Ascending aorta (tissue), 2 donors: ENCODE results near the gene ERICH6B. TPM values are rescaled to one million over a fixed set of nuclear protein-coding genes. Genes with fewer than 3 reads are reported as not detected.

Experiments
- DNase-seq, 2 donors: peaks; one replicate each; pipeline ENCODE4 v3.0.0-alpha.2; 2019; ENCODE audit warnings: low spot score in 2 of 2
- H3K27ac ChIP-seq, 2 donors: fragments of 200-600 bp; sonication (generic); one replicate each; pipeline ENCODE4 v1.5.1; 2016 to 2017; ENCODE audit warnings: mild to moderate bottlenecking in 1 of 2
- H3K27me3 ChIP-seq: fragments of 200-600 bp; sonication (generic); one replicate; pipeline ENCODE4 v1.5.1; 2017
- H3K36me3 ChIP-seq, 2 donors: fragments of 200-600 bp; sonication (generic); one replicate each; pipeline ENCODE4 v1.5.1; 2016
- H3K4me1 ChIP-seq, 2 donors: fragments of 200-600 bp; sonication (generic); one replicate each; pipeline ENCODE4 v1.5.1; 2016 to 2017; ENCODE audit warnings: mild to moderate bottlenecking in 1 of 2
- H3K4me3 ChIP-seq, 2 donors: fragments of 200-600 bp; sonication (generic); one replicate each; pipeline ENCODE4 v1.5.1; 2016 to 2017; ENCODE audit warnings: mild to moderate bottlenecking in 1 of 2
- H3K9me3 ChIP-seq, 2 donors: fragments of 200-600 bp; sonication (generic); one replicate each; pipeline ENCODE4 v1.5.1; 2016
- intact Hi-C: fragments of 100-400 bp; cut with DNase I; formaldehyde crosslinking; loops from one replicate; pipeline ENCODE4 v1.15.1; 2023
- total RNA-seq: library from RNA; depleted of rRNA; stranded (reverse); fragments of >200 nt; gene quantifications from one replicate; pipeline ENCODE4 v1.1.0, GENCODE V29; 2016
- TF ChIP-seq, protein P1 (sequence below), 3 experiments: fragments of 200-600 bp in 2 of 3; fragments of 450-650 bp in 1 of 3; sonication (generic) in 2 of 3; IDR thresholded peaks; one replicate each; pipeline ENCODE4 v1.5.1; 2016 to 2019; ENCODE audit warnings: antibody characterized with exemption in 3 of 3, mild to moderate bottlenecking in 1 of 3, moderate library complexity in 1 of 3

The ERICH6B gene
- total RNA-seq, 1 donor from 2014 or later: not detected

DNA sequence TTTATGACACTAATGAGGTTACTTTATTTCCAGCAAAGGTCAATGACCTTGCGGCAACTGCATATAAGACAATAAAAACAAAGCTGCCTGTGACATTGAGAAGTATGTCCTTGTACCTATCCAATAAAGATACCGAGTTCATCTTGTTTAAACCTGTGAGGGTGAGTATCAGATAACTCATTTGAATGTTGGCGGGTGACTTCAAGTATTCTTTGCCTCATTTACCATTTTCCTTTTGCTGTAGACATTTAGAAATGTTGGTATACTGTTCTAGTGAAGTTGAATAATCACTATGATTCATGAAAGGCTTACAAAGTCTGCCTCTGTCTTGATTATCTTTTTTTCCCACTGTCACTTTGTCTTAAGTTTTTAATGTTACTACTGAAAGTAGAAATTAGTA, 85.8 kb downstream of the ERICH6B start:
- H3K4me3 ChIP-seq: no peak overlapping the region
- intact Hi-C loops: no loop called here
- H3K36me3 ChIP-seq: peaks cover 42 to 67% of the 10 kb centered on the region in 2 donors
- H3K27ac ChIP-seq: no peak overlapping the region
- TF ChIP-seq, protein P1, sequence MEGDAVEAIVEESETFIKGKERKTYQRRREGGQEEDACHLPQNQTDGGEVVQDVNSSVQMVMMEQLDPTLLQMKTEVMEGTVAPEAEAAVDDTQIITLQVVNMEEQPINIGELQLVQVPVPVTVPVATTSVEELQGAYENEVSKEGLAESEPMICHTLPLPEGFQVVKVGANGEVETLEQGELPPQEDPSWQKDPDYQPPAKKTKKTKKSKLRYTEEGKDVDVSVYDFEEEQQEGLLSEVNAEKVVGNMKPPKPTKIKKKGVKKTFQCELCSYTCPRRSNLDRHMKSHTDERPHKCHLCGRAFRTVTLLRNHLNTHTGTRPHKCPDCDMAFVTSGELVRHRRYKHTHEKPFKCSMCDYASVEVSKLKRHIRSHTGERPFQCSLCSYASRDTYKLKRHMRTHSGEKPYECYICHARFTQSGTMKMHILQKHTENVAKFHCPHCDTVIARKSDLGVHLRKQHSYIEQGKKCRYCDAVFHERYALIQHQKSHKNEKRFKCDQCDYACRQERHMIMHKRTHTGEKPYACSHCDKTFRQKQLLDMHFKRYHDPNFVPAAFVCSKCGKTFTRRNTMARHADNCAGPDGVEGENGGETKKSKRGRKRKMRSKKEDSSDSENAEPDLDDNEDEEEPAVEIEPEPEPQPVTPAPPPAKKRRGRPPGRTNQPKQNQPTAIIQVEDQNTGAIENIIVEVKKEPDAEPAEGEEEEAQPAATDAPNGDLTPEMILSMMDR (IDR thresholded peaks at IDR 0.05): no peak
- no peaks in the 10 kb centered on the region for H3K27me3 ChIP-seq
- no peak for DNase-seq
- no peaks in the 10 kb centered on the region for H3K4me1 ChIP-seq
- H3K9me3 ChIP-seq: no peaks in the 10 kb centered on the region

DNA sequence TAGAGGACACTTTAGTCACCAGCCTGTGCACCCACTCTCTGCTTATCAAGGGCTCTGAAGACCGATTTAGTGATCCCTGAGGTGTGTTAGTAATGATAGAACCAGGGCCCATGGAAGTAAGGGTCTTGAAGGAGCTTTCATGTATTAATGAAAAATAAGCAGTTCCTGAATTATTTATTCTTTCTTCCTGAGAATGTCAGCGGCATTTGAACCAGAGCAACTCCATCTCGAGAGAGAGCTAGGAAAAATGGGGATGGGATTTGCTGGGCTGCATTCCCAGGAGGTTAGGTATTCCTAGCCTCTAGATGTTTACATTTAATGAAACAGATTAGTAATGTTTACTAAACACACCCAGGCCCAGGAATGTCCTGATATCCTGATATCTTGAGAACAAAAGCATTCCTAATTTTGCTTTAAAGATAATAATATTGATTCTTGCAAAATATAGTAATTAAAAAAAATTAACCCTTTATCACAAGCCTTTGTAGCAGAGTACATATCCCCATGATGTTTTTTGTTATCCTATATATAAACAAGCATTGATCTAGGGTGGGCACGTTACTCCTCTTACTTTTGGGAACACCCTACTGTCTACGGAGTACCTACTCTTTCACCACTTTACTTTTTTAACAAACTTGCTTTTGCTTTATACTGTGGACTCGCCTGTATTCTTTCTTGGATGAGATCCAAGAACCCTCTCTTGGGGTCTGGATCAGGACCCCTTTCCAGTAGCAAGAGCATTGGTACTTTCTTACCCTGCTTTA, 87.7 kb downstream of the ERICH6B start:
- intact Hi-C loops: no loop called here
- no peak overlapping the region for H3K27ac ChIP-seq
- DNase-seq: no peak
- peaks cover 27 to 55% of the 10 kb centered on the region in 2 donors for H3K36me3 ChIP-seq
- TF ChIP-seq, protein P1 (IDR thresholded peaks at IDR 0.05): no peak
- H3K4me1 ChIP-seq: no peaks in the 10 kb centered on the region
- H3K27me3 ChIP-seq: no peaks in the 10 kb centered on the region
- H3K4me3 ChIP-seq: no peak overlapping the region
- no peaks in the 10 kb centered on the region for H3K9me3 ChIP-seq

DNA sequence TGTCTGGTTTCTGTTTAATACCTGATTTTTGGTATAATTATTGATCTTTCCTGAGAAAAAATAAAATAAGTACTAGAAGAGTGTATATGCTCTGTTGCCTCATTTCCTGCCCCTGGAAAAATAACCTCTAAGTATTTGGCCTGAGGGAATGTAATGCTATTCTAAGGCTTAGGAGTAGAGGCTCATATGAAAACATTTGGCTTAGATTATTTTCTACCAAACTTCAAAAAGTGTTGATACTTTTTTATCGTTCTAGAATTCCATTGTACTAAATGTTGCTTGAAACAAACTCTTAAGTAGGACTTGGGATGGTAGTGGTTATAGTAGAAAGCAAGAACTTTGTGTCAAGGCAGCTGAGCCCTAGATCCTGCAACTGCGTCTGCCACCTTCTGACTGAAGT, 93.0 kb downstream of the ERICH6B start:
- intact Hi-C loops: no loop called here

DNA sequence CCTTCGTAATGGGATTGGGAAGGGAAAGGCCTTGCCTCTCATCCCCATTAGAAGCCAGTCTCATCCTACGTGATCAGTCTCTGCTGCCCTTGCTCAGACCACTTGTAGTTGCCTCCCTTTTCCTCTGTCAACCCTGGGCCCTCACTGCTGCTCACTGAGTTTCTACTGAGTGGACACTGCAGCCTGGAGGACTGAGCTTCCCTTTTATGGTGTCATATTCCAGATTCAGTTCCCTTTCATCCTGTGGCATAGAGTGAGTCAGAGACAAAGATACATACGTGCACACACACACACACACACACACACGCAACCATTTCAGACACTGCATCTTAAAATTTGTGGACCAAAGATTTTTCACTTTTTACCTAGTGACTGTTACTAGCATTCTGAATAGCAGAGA, 94.2 kb downstream of the ERICH6B start:
- H3K27me3 ChIP-seq: no peaks in the 10 kb centered on the region
- H3K4me3 ChIP-seq: no peak overlapping the region
- TF ChIP-seq, protein P1 (IDR thresholded peaks at IDR 0.05): no peak
- peaks cover 20 to 54% of the 10 kb centered on the region in 2 donors for H3K36me3 ChIP-seq
- no peak overlapping the region for H3K27ac ChIP-seq
- H3K9me3 ChIP-seq: no peaks in the 10 kb centered on the region
- intact Hi-C loops: no loop called here
- no peak for DNase-seq
- H3K4me1 ChIP-seq: no peaks in the 10 kb centered on the region

More for the DNA sequence above, 93.0 kb downstream of the ERICH6B start:
- Histone ChIP-seq H3K4me3 (no peak overlapping the region), H3K36me3 (peaks cover 17 to 49% of the 10 kb centered on the region in 2 donors), H3K9me3 (no peaks in the 10 kb centered on the region), H3K27me3 (no peaks in the 10 kb centered on the region), H3K4me1 (no peaks in the 10 kb centered on the region), H3K27ac (peak overlapping the region in 1 of 2 donors; percentile 43)
- no peak for DNase-seq
- TF ChIP-seq, protein P1 (IDR thresholded peaks at IDR 0.05): no peak

DNA sequence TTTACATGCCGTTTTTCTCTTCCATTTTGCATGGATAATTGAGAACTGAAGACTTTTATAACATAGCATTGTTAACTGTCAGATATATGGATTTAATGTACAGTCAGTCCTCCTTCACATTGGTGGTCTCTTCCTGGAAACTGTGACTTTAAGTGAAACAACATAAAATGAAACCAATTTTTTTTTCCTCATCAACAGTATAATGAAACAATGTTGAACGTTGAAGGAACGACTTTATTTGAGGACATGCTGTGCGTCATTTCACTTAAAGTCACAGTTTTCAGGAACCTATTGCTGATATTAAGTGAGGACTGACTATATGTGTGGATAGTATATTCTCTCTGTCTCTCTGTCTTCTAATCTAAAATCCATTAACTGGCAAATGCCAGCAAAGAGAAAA, 96.0 kb downstream of the ERICH6B start:
- Histone ChIP-seq H3K36me3 (peaks cover 32 to 59% of the 10 kb centered on the region in 2 donors), H3K9me3 (no peaks in the 10 kb centered on the region), H3K27me3 (no peaks in the 10 kb centered on the region), H3K4me1 (no peaks in the 10 kb centered on the region), H3K27ac (no peak overlapping the region), H3K4me3 (no peak overlapping the region)
- intact Hi-C loops: no loop called here
- TF ChIP-seq, protein P1 (IDR thresholded peaks at IDR 0.05): no peak
- no peak for DNase-seq
